ENCODE data around the gene C17orf113. TPM values are rescaled to one million over a fixed set of nuclear protein-coding genes. Genes with fewer than 3 reads are reported as not detected.

The C17orf113 gene
- total RNA-seq, 4 donors from 2014 or later, result 0.60 to 2.3 (median 1.4) TPM

DNA sequence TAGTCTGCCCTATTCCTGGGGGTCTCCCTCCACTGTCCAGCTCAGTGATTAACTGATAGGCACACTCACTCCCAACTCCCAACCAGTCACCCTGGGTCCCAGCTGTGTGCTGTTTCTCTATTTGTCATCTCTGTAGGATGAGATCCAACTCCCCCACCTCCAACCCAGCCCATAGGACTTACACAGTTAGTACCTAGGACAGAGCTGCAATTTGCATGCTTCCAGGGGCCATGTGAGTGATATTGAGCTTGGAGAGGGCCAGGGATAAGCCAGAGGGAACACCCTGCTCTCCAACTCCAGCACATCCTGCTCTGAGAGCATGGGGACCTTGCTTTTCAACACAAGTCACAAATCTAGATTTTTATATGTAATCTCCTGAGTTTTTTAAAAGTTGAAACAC lies 8.8 kb downstream of the C17orf113 start:
- Histone ChIP-seq H3K36me3 (no peaks in the 10 kb centered on the region), H3K27ac (no peak overlapping the region), H3K4me1 (no peaks in the 10 kb centered on the region), H3K27me3 (no peaks in the 10 kb centered on the region), H3K4me3 (no peak overlapping the region), H3K9me3 (no peaks in the 10 kb centered on the region)
- TF ChIP-seq POLR2AphosphoS5 (IDR thresholded peaks at IDR 0.05) (no peak), EP300 (IDR thresholded peaks at IDR 0.05) (no peak), POLR2A (IDR thresholded peaks at IDR 0.05) (no peak)
- TF ChIP-seq, protein P1, sequence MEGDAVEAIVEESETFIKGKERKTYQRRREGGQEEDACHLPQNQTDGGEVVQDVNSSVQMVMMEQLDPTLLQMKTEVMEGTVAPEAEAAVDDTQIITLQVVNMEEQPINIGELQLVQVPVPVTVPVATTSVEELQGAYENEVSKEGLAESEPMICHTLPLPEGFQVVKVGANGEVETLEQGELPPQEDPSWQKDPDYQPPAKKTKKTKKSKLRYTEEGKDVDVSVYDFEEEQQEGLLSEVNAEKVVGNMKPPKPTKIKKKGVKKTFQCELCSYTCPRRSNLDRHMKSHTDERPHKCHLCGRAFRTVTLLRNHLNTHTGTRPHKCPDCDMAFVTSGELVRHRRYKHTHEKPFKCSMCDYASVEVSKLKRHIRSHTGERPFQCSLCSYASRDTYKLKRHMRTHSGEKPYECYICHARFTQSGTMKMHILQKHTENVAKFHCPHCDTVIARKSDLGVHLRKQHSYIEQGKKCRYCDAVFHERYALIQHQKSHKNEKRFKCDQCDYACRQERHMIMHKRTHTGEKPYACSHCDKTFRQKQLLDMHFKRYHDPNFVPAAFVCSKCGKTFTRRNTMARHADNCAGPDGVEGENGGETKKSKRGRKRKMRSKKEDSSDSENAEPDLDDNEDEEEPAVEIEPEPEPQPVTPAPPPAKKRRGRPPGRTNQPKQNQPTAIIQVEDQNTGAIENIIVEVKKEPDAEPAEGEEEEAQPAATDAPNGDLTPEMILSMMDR (IDR thresholded peaks at IDR 0.05), result no peak
- DNase-seq (ENCODE audit: low spot score in 2 of 2), result no peak

- H3K4me3 ChIP-seq, result no peak overlapping the region
- no CpG with 5 or more reads among the region's 10 CpGs for WGBS
These were observed 9.6 kb downstream of the C17orf113 start for GRCh38 chr17:42040818-42041217.

GRCh38 chr17:42039794-42040763 lies 10.3 kb downstream of the C17orf113 start:
- TF ChIP-seq, protein P1 (IDR thresholded peaks at IDR 0.05), result no peak
- no peak for TF ChIP-seq POLR2AphosphoS5 (IDR thresholded peaks at IDR 0.05)
- no peak for TF ChIP-seq POLR2A (IDR thresholded peaks at IDR 0.05)
- TF ChIP-seq EP300 (IDR thresholded peaks at IDR 0.05), result no peak
- Histone ChIP-seq H3K36me3 (no peaks in the 10 kb centered on the region), H3K9me3 (no peaks in the 10 kb centered on the region), H3K4me3 (no peak overlapping the region), H3K27me3 (no peaks in the 10 kb centered on the region), H3K27ac (no peak overlapping the region), H3K4me1 (no peaks in the 10 kb centered on the region)
- WGBS, result no CpG with 5 or more reads among the region's 77 CpGs
- DNase-seq (ENCODE audit: low spot score in 2 of 2), result no peak

More at GRCh38 chr17:42040818-42041217, 9.6 kb downstream of the C17orf113 start:
- TF ChIP-seq POLR2AphosphoS5 (IDR thresholded peaks at IDR 0.05), result no peak
- no peak for TF ChIP-seq EP300 (IDR thresholded peaks at IDR 0.05)
- no peaks in the 10 kb centered on the region for H3K27me3 ChIP-seq
- no peaks in the 10 kb centered on the region for H3K4me1 ChIP-seq
- H3K27ac ChIP-seq, result no peak overlapping the region
- H3K36me3 ChIP-seq, result no peaks in the 10 kb centered on the region
- no peak for DNase-seq (ENCODE audit: low spot score in 2 of 2)
- H3K9me3 ChIP-seq, result no peaks in the 10 kb centered on the region

- 77% methylated on average over 5 of the region's 5 CpGs for WGBS
- no peaks in the 10 kb centered on the region for H3K36me3 ChIP-seq
- TF ChIP-seq EP300 (IDR thresholded peaks at IDR 0.05), result no peak
- TF ChIP-seq, protein P1 (IDR thresholded peaks at IDR 0.05), result no peak
- no peak for TF ChIP-seq POLR2A (IDR thresholded peaks at IDR 0.05)
- TF ChIP-seq POLR2AphosphoS5 (IDR thresholded peaks at IDR 0.05), result no peak
- DNase-seq (ENCODE audit: low spot score in 2 of 2), result no peak
- H3K27ac ChIP-seq, result no peak overlapping the region
- no peaks in the 10 kb centered on the region for H3K4me1 ChIP-seq
- H3K4me3 ChIP-seq, result no peak overlapping the region
- H3K27me3 ChIP-seq, result no peaks in the 10 kb centered on the region
- no peaks in the 10 kb centered on the region for H3K9me3 ChIP-seq
These were observed 12.0 kb downstream of the C17orf113 start for GRCh38 chr17:42038221-42038973.

- TF ChIP-seq, protein P1 (IDR thresholded peaks at IDR 0.05), result no peak
- TF ChIP-seq POLR2AphosphoS5 (IDR thresholded peaks at IDR 0.05) (no peak), EP300 (IDR thresholded peaks at IDR 0.05) (no peak), POLR2A (IDR thresholded peaks at IDR 0.05) (no peak)
- DNase-seq (ENCODE audit: low spot score in 2 of 2), result no peak
- Histone ChIP-seq H3K9me3 (no peaks in the 10 kb centered on the region), H3K4me3 (no peak overlapping the region), H3K36me3 (no peaks in the 10 kb centered on the region), H3K27ac (no peak overlapping the region), H3K27me3 (no peaks in the 10 kb centered on the region), H3K4me1 (no peaks in the 10 kb centered on the region)
- WGBS, result 51% methylated on average over 5 of the region's 6 CpGs
These were observed 16.3 kb downstream of the C17orf113 start for GRCh38 chr17:42034059-42034458.

Data from suprapubic skin (tissue), 4 donors.